ENCODE measurements around the gene TAF4. TPM values are rescaled to one million over a fixed set of nuclear protein-coding genes. Genes with fewer than 3 reads are reported as not detected.

Gene TAF4
- total RNA-seq, 2 donors from 2014 or later = 25.5 to 39.9 TPM

DNA sequence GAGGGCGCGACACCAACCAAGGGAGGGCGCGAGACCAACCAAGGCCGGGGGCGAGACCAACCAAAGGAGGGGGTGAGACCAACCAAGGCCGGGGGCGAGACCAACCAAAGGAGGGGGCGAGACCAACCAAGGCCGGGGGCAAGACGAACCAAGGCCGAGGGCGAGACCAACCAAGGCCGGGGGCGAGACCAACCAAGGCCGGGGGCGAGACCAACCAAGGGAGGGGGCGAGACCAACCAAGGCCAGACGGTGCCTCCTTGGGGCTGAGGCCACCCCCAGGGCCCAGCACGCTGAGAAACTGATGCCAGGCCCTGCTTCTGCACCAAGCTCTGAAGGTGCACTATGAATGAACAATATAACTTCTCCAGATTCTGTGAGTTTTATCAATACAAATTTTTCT is 87.2 kb downstream of the TAF4 start:
- Mint-ChIP-seq H3K4me3 (no peak overlapping the region), H3K27me3 (ENCODE audit: insufficient read depth) (no peaks in the 10 kb centered on the region), H3K4me1 (no peaks in the 10 kb centered on the region), H3K27ac (no peak overlapping the region), H3K36me3 (ENCODE audit: low read depth) (peaks cover 36% of the 10 kb centered on the region), H3K9me3 (no peaks in the 10 kb centered on the region)
- Histone ChIP-seq H3K36me3 (ENCODE audit: control insufficient read depth, insufficient read depth, low read length) (peaks cover 23% of the 10 kb centered on the region), H3K9ac (ENCODE audit: extremely low read depth, low read length, poor library complexity, severe bottlenecking) (no peak overlapping the region), H3K4me1 (ENCODE audit: control insufficient read depth, insufficient read depth, low read length) (no peaks in the 10 kb centered on the region), H3K27ac (ENCODE audit: low read depth, low read length) (no peak overlapping the region), H3K27me3 (ENCODE audit: control insufficient read depth, insufficient read depth, low read length, poor library complexity, severe bottlenecking) (no peaks in the 10 kb centered on the region), H3K9me3 (ENCODE audit: control insufficient read depth, low read length) (no peaks in the 10 kb centered on the region), H3K4me3 (ENCODE audit: low read length) (no peak overlapping the region)
- TF ChIP-seq CTCF (conservative IDR thresholded peaks at IDR 0.05) = no peak
- no peak for DNase-seq
- WGBS, 2 experiments (ENCODE audit: insufficient coverage in 1 of 2, insufficient read length in 1 of 2) = 97 to 100% methylated on average over 15 to 20 of the region's 20 CpGs

DNA sequence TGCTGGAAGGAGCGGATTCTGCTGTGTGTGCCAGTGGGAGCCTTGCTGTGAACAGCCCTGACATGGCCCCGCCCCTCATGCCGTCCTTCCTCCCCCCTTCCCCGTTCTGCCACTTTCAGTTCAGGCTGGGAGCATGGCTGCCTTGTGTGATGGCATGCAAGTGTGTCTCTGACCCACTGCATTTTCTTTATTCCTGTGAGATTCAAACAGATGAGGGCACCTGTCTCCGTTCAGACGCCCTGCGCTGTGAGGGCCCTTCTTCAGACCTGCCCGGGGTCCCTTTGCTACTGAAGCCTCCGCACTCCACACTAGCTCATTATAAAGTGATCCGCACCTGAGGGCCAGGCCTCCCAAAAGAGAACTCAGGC is 88.3 kb downstream of the TAF4 start:
- no peak for TF ChIP-seq CTCF (conservative IDR thresholded peaks at IDR 0.05)
- no peak overlapping the region for H3K27ac ChIP-seq (ENCODE audit: low read depth, low read length)
- no peak overlapping the region for H3K27ac Mint-ChIP-seq
- H3K36me3 ChIP-seq (ENCODE audit: control insufficient read depth, insufficient read depth, low read length) = peaks cover 31% of the 10 kb centered on the region
- no peaks in the 10 kb centered on the region for H3K9me3 Mint-ChIP-seq
- H3K36me3 Mint-ChIP-seq (ENCODE audit: low read depth) = peaks cover 43% of the 10 kb centered on the region
- no peak overlapping the region for H3K9ac ChIP-seq (ENCODE audit: extremely low read depth, low read length, poor library complexity, severe bottlenecking)
- H3K4me3 Mint-ChIP-seq = no peak overlapping the region
- no peaks in the 10 kb centered on the region for H3K9me3 ChIP-seq (ENCODE audit: control insufficient read depth, low read length)
- no peaks in the 10 kb centered on the region for H3K4me1 ChIP-seq (ENCODE audit: control insufficient read depth, insufficient read depth, low read length)
- H3K4me3 ChIP-seq (ENCODE audit: low read length) = no peak overlapping the region
- DNase-seq = no peak
- H3K27me3 ChIP-seq (ENCODE audit: control insufficient read depth, insufficient read depth, low read length, poor library complexity, severe bottlenecking) = no peaks in the 10 kb centered on the region
- no peaks in the 10 kb centered on the region for H3K4me1 Mint-ChIP-seq
- WGBS, 2 experiments (ENCODE audit: insufficient coverage in 1 of 2, insufficient read length in 1 of 2) = 94 to 96% methylated on average over 9 to 10 of the region's 10 CpGs
- H3K27me3 Mint-ChIP-seq (ENCODE audit: insufficient read depth) = no peaks in the 10 kb centered on the region

GRCh38 chr20:61976644-61977418 is 88.8 kb downstream of the TAF4 start:
- Mint-ChIP-seq H3K27me3 (ENCODE audit: insufficient read depth) (no peaks in the 10 kb centered on the region), H3K27ac (no peak overlapping the region)
- TF ChIP-seq CTCF (conservative IDR thresholded peaks at IDR 0.05) = no peak

More at GRCh38 chr20:61976644-61977418, 88.8 kb downstream of the TAF4 start:
- Mint-ChIP-seq H3K36me3 (ENCODE audit: low read depth) (peaks cover 45% of the 10 kb centered on the region), H3K4me1 (no peaks in the 10 kb centered on the region), H3K9me3 (no peaks in the 10 kb centered on the region), H3K4me3 (no peak overlapping the region)
- no peak for DNase-seq
- no peaks in the 10 kb centered on the region for H3K9me3 ChIP-seq (ENCODE audit: control insufficient read depth, low read length)
- no peak overlapping the region for H3K27ac ChIP-seq (ENCODE audit: low read depth, low read length)
- H3K4me1 ChIP-seq (ENCODE audit: control insufficient read depth, insufficient read depth, low read length) = no peaks in the 10 kb centered on the region
- 97 to 98% methylated on average over 23 to 45 of the region's 45 CpGs for WGBS, 2 experiments (ENCODE audit: insufficient coverage in 1 of 2, insufficient read length in 1 of 2)
- H3K27me3 ChIP-seq (ENCODE audit: control insufficient read depth, insufficient read depth, low read length, poor library complexity, severe bottlenecking) = no peaks in the 10 kb centered on the region
- H3K4me3 ChIP-seq (ENCODE audit: low read length) = no peak overlapping the region
- H3K36me3 ChIP-seq (ENCODE audit: control insufficient read depth, insufficient read depth, low read length) = peaks cover 36% of the 10 kb centered on the region
- H3K9ac ChIP-seq (ENCODE audit: extremely low read depth, low read length, poor library complexity, severe bottlenecking) = no peak overlapping the region

All from endodermal cell (in vitro differentiated cells).